SK-N-MC (cell line): ENCODE data around the gene HTR2A.

Source experiments
- EZH2 ChIP-seq: fragments of 200-600 bp; sonication (generic); IDR thresholded peaks from one replicate; pipeline ENCODE4 v1.6.1; 2017; ENCODE audit warnings: antibody characterized with exemption
- FOXP2 ChIP-seq: optimal IDR thresholded peaks from 2 replicates; pipeline ENCODE3; 2011; ENCODE audit warnings: mild to moderate bottlenecking, moderate library complexity; ENCODE audit not compliant: insufficient read depth; ENCODE audit errors: extremely low read length, control extremely low read depth
- POLR2AphosphoS5 ChIP-seq: IDR thresholded peaks from 2 replicates; pipeline ENCODE4 v1.6.1; 2012; ENCODE audit warnings: mild to moderate bottlenecking, low read depth, low read length, borderline replicate concordance

DNA sequence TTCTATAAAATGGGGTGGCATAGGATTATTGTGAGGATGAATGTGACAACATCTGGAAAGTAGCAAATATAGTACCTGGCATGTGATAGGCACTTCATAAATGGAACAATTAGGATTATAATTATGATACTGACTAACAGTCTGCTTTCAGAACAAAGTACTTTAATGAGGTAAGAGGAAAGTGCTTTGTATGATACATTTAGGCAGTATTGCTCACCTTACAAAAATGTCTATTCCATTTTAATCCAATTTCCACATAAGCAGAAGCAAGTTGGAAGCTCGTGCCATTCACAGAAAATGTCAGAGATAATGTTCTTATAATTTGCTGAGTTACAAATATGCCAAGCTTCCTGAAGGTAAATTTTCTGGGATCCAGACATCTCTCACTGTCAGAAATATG lies 16.9 kb upstream of the HTR2A start:
- TF ChIP-seq EZH2 (no peak), POLR2AphosphoS5 (no peak), FOXP2 (no peak)
